HS-27A (cell line): ENCODE results near the gene FA2H.
"Not testable (repeated sequence)": the region's sequence is repeated elsewhere in the genome, so short reads cannot be mapped to it uniquely, and the experiment has no call there.

ENCODE experiments used
- DNase-seq: peaks from one replicate; pipeline ENCODE4 v3.0.0-alpha.2; 2012; ENCODE audit warnings: low read depth, missing footprints

Gene FA2H

GRCh38 chr16:74770831-74771526, 3.6 kb downstream of the FA2H start:
- DNase-seq: no peak

- DNase-seq: no peak
These were observed 4.9 kb downstream of the FA2H start for GRCh38 chr16:74769586-74770190.

GRCh38 chr16:74768239-74768638, 6.4 kb downstream of the FA2H start:
- DNase-seq: no peak

- DNase-seq: no peak
These were observed 6.9 kb downstream of the FA2H start for GRCh38 chr16:74767749-74768148.

GRCh38 chr16:74766729-74767128, 7.9 kb downstream of the FA2H start:
- DNase-seq: no peak

GRCh38 chr16:74764184-74764583, 10.4 kb downstream of the FA2H start:
- not testable (repeated sequence) for DNase-seq

GRCh38 chr16:74761665-74762064, 13.0 kb downstream of the FA2H start:
- no peak for DNase-seq

- DNase-seq: no peak
These were observed 14.4 kb downstream of the FA2H start for GRCh38 chr16:74760007-74760767.

- no peak for DNase-seq
These were observed 15.1 kb downstream of the FA2H start for GRCh38 chr16:74759564-74759963.

GRCh38 chr16:74758801-74759200, 15.8 kb downstream of the FA2H start:
- DNase-seq: no peak

GRCh38 chr16:74757349-74757748, 17.3 kb downstream of the FA2H start:
- no peak for DNase-seq

- DNase-seq: no peak
These were observed 18.4 kb downstream of the FA2H start for GRCh38 chr16:74756203-74756602.

- DNase-seq: no peak
These were observed 21.4 kb downstream of the FA2H start for GRCh38 chr16:74753180-74753579.

GRCh38 chr16:74752756-74753155, 21.9 kb downstream of the FA2H start:
- no peak for DNase-seq

- no peak for DNase-seq
These were observed 22.4 kb downstream of the FA2H start for GRCh38 chr16:74752258-74752657.

GRCh38 chr16:74751658-74752057, 23.0 kb downstream of the FA2H start:
- no peak for DNase-seq

- DNase-seq: no peak
These were observed 25.1 kb downstream of the FA2H start for GRCh38 chr16:74749291-74750055.

GRCh38 chr16:74748616-74749026, 26.0 kb downstream of the FA2H start:
- no peak for DNase-seq

- DNase-seq: no peak
These were observed 26.7 kb downstream of the FA2H start for GRCh38 chr16:74747716-74748615.

GRCh38 chr16:74745926-74746325, 28.7 kb downstream of the FA2H start:
- no peak for DNase-seq

GRCh38 chr16:74745109-74745615, 29.5 kb downstream of the FA2H start:
- DNase-seq: no peak
